ENCODE data around the gene LGALS3BP.

Gene LGALS3BP

DNA sequence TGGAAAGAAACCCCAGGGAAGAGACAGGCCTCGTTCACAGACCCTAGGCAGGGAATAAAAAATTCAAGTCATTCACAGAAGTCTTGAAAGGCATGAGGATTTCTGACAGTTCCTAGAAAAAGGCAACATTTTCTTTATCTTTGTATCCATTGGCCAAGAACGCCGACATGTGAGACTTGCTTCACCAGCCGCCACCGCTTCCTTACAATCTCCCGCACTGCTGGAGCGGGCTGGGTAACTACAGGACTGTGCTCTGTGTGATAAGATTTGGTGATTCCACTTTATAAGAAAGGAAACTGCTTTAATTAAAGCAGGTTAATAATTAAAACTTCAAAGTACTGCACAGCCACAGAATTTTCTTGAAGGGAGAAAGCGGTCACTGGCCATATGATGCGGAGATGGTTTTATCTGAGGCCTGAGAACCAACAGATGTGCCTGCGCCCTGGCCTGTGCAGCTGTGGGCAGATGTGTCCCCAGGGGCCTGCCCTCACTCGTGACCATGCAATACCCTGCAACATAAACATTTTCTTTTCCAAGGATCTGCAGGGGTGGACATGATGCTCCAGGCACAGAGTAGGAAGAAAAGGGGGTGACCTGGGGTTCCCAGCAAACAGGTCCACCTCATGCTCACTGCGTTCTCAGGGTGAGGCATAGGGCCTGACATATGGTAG lies 13.0 kb upstream of the LGALS3BP start:
- H3K79me2 ChIP-seq (ENCODE audit: insufficient read depth, low read length), result no peaks in the 10 kb centered on the region
- H3F3A ChIP-seq (ENCODE audit: insufficient read depth, low read length), result no peaks in the 10 kb centered on the region
- no peak overlapping the region for H3K27ac ChIP-seq (ENCODE audit: low read depth, low read length, poor library complexity, severe bottlenecking)
- H3K9me2 ChIP-seq (ENCODE audit: low read depth, low read length), result no peaks in the 10 kb centered on the region
- H3K9ac ChIP-seq (ENCODE audit: low read length), result no peak overlapping the region
- no peaks in the 10 kb centered on the region for H4K20me1 ChIP-seq (ENCODE audit: insufficient read depth, low read length)
- H3K4me3 ChIP-seq (ENCODE audit: low read depth, low read length, poor library complexity, severe bottlenecking), result no peak overlapping the region
- H3K4me1 ChIP-seq (ENCODE audit: insufficient read depth, low read length, severe bottlenecking), result no peaks in the 10 kb centered on the region
- H3K4me2 ChIP-seq (ENCODE audit: low read length), result no peak overlapping the region
- no peak overlapping the region for H2AFZ ChIP-seq (ENCODE audit: low read length)
- TF ChIP-seq, protein P1, sequence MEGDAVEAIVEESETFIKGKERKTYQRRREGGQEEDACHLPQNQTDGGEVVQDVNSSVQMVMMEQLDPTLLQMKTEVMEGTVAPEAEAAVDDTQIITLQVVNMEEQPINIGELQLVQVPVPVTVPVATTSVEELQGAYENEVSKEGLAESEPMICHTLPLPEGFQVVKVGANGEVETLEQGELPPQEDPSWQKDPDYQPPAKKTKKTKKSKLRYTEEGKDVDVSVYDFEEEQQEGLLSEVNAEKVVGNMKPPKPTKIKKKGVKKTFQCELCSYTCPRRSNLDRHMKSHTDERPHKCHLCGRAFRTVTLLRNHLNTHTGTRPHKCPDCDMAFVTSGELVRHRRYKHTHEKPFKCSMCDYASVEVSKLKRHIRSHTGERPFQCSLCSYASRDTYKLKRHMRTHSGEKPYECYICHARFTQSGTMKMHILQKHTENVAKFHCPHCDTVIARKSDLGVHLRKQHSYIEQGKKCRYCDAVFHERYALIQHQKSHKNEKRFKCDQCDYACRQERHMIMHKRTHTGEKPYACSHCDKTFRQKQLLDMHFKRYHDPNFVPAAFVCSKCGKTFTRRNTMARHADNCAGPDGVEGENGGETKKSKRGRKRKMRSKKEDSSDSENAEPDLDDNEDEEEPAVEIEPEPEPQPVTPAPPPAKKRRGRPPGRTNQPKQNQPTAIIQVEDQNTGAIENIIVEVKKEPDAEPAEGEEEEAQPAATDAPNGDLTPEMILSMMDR (IDR thresholded peaks at IDR 0.05; ENCODE audit: low read length), result no peak
- TF ChIP-seq EZH2 (IDR thresholded peaks at IDR 0.05; ENCODE audit: borderline replicate concordance, low read length), result no peak
- H3K27me3 ChIP-seq (ENCODE audit: insufficient read depth, low read length), result no peaks in the 10 kb centered on the region
- H3K36me3 ChIP-seq (ENCODE audit: insufficient read depth, low read length), result peaks cover 61% of the 10 kb centered on the region
- no peaks in the 10 kb centered on the region for H3K9me3 ChIP-seq (ENCODE audit: low read length)

DNA sequence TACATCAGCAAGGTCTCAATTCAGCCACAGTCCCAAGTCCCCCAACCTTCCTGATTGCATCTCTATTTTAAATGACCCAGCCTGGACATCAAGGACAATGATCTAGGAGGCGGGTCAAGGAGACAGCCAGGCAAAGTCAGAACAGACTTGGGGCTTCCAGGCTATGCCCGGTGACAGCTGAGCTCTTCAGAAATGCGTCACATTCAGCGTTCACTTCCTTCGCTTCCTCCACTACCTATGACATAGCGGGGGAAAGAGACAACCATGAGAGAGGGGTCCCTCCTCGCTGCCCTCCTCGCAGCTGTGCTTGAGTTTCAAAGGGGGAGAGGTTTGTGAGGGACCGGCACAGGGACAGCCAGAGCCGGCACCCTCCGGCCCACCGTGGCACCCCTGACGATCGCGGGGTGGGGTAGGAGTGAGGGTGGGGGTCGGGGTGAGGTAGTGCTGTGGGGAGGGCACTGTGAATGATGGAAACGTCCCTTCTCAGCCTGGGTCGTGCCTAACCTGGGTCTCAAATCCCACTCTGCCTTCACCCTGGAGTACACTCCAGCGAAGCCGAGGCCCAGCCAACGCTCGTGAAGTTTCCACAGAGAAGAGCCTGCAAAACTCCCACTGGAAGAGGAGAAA lies 12.3 kb upstream of the LGALS3BP start:
- Histone ChIP-seq H3K27me3 (ENCODE audit: insufficient read depth, low read length) (no peaks in the 10 kb centered on the region), H3K9me2 (ENCODE audit: low read depth, low read length) (no peaks in the 10 kb centered on the region), H3K9me3 (ENCODE audit: low read length) (no peaks in the 10 kb centered on the region), H4K20me1 (ENCODE audit: insufficient read depth, low read length) (no peaks in the 10 kb centered on the region), H3K4me3 (ENCODE audit: low read depth, low read length, poor library complexity, severe bottlenecking) (no peak overlapping the region), H3K4me1 (ENCODE audit: insufficient read depth, low read length, severe bottlenecking) (no peaks in the 10 kb centered on the region), H3F3A (ENCODE audit: insufficient read depth, low read length) (no peaks in the 10 kb centered on the region), H3K79me2 (ENCODE audit: insufficient read depth, low read length) (no peaks in the 10 kb centered on the region), H3K36me3 (ENCODE audit: insufficient read depth, low read length) (peaks cover 55% of the 10 kb centered on the region), H2AFZ (ENCODE audit: low read length) (no peak overlapping the region), H3K4me2 (ENCODE audit: low read length) (no peak overlapping the region), H3K9ac (ENCODE audit: low read length) (no peak overlapping the region), H3K27ac (ENCODE audit: low read depth, low read length, poor library complexity, severe bottlenecking) (no peak overlapping the region)
- TF ChIP-seq, protein P1 (IDR thresholded peaks at IDR 0.05; ENCODE audit: low read length), result no peak
- TF ChIP-seq EZH2 (IDR thresholded peaks at IDR 0.05; ENCODE audit: borderline replicate concordance, low read length), result no peak

DNA sequence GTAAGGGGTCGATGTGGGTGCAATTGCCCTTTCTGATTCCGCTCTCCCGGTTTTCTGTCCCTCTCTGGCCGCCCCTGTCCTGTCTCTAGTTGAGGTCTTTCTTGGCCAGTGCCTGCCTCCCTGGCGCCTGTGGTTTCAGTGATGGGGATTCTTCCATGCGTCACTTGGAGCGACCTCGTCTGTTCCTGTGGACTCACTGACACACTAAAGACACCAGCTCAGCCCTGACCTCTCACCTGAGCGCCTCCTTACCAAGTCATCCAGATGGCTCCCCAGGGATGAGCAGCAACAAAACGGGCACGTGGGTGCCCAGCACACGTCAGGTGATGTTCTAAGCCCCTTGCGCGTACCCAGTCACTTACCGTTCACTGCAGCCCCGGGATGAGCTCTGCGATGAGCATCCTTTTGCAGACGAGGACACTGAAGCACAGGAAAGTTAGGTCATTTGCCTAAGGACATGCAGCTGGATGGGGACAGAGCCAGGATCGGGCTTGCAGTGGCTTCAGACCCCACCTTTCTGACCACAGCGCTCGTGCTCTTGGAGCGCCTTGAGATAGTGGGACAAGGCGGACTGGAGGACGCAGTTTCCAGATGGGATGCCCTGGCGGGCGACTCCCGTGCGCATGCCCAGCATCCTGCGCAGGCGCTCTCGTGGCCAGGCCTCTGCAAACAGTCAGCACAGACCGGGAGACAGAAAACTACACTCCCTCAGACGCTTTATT lies 11.5 kb upstream of the LGALS3BP start:
- Histone ChIP-seq H3K79me2 (ENCODE audit: insufficient read depth, low read length) (no peaks in the 10 kb centered on the region), H3K27ac (ENCODE audit: low read depth, low read length, poor library complexity, severe bottlenecking) (no peak overlapping the region), H3K36me3 (ENCODE audit: insufficient read depth, low read length) (peaks cover 49% of the 10 kb centered on the region), H4K20me1 (ENCODE audit: insufficient read depth, low read length) (no peaks in the 10 kb centered on the region), H3F3A (ENCODE audit: insufficient read depth, low read length) (no peaks in the 10 kb centered on the region), H3K27me3 (ENCODE audit: insufficient read depth, low read length) (no peaks in the 10 kb centered on the region), H3K9me3 (ENCODE audit: low read length) (no peaks in the 10 kb centered on the region), H3K4me2 (ENCODE audit: low read length) (no peak overlapping the region), H3K4me1 (ENCODE audit: insufficient read depth, low read length, severe bottlenecking) (no peaks in the 10 kb centered on the region), H2AFZ (ENCODE audit: low read length) (no peak overlapping the region), H3K4me3 (ENCODE audit: low read depth, low read length, poor library complexity, severe bottlenecking) (no peak overlapping the region), H3K9ac (ENCODE audit: low read length) (no peak overlapping the region), H3K9me2 (ENCODE audit: low read depth, low read length) (no peaks in the 10 kb centered on the region)
- TF ChIP-seq, protein P1 (IDR thresholded peaks at IDR 0.05; ENCODE audit: low read length), result no peak
- TF ChIP-seq EZH2 (IDR thresholded peaks at IDR 0.05; ENCODE audit: borderline replicate concordance, low read length), result no peak

Measured in OCI-LY1 (cell line).